ENCODE results near the gene UACA. TPM values are rescaled to one million over a fixed set of nuclear protein-coding genes. Genes with fewer than 3 reads are reported as not detected.

UACA gene
- total RNA-seq, 1 donor from 2014 or later: 39.9 TPM

- intact Hi-C loops (cut with DNase I): no loop called here
- Histone ChIP-seq H3K27me3 (no peaks in the 10 kb centered on the region), H3K4me1 (no peaks in the 10 kb centered on the region), H3K27ac (no peak overlapping the region), H3K36me3 (no peaks in the 10 kb centered on the region), H3K9me3 (no peaks in the 10 kb centered on the region), H3K4me3 (no peak overlapping the region)
- ATAC-seq (no peak), DNase-seq (no peak)
- no peak for TF ChIP-seq CTCF (IDR thresholded peaks at IDR 0.05)
Measured at GRCh38 chr15:70778258-70779076, 15.1 kb upstream of the UACA start.

GRCh38 chr15:70777170-70777926, 14.0 kb upstream of the UACA start:
- DNase-seq: no peak
- Histone ChIP-seq H3K4me3 (no peak overlapping the region), H3K9me3 (no peaks in the 10 kb centered on the region), H3K27me3 (no peaks in the 10 kb centered on the region), H3K36me3 (no peaks in the 10 kb centered on the region), H3K27ac (no peak overlapping the region), H3K4me1 (no peaks in the 10 kb centered on the region)
- peak; percentile 57 for ATAC-seq
- intact Hi-C loops (cut with DNase I): no loop called here
- no peak for TF ChIP-seq CTCF (IDR thresholded peaks at IDR 0.05)

DNA sequence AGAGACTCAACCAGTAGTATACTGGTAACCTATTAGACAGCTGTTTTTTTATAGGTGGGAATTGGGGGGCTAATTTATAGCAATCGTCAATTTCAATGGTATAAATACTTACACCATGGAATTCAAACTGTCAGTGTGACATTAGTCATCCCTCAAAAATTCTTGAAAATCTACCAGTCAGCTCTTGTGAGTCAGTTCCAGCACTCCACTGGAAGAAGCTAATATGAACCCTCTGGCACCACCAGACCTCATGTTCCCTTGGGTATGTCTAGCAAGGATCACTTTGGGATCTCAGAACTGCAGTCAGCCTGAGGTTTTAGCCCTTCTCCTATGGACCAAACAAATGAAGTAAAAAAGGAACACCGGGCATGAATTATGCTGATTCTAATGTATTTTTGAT, 11.8 kb upstream of the UACA start:
- DNase-seq (no peak), ATAC-seq (no peak)
- no peaks in the 10 kb centered on the region for H3K36me3 ChIP-seq
- H3K9me3 ChIP-seq: no peaks in the 10 kb centered on the region
- no peak overlapping the region for H3K27ac ChIP-seq
- no peak overlapping the region for H3K4me3 ChIP-seq
- no peak for TF ChIP-seq CTCF (IDR thresholded peaks at IDR 0.05)
- H3K27me3 ChIP-seq: no peaks in the 10 kb centered on the region
- intact Hi-C loops (cut with DNase I): no loop called here
- H3K4me1 ChIP-seq: no peaks in the 10 kb centered on the region

DNA sequence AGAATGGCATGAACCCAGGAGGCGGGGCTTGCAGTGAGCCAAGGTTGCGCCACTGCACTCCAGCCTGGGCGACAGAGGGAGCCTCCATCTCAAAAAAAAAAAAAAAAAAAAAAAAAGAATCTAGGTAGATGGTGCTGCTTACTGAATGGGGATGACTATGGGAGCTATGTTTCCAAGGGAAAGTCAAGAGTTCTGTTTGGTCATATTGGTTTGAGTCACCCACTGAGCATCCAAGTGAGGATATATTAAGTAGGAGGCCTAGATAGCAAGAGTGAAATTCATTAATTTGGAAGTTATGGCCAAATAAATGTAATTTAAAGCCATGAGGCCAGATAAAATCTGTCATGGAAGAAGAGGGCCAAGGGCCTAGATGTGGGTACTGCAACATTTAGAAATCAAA, 9.0 kb upstream of the UACA start:
- Histone ChIP-seq H3K4me1 (peaks cover 6% of the 10 kb centered on the region), H3K27me3 (peaks cover 4% of the 10 kb centered on the region), H3K9me3 (no peaks in the 10 kb centered on the region), H3K4me3 (no peak overlapping the region), H3K36me3 (no peaks in the 10 kb centered on the region), H3K27ac (no peak overlapping the region)
- no peak for ATAC-seq
- intact Hi-C loops (cut with DNase I): no loop called here
- TF ChIP-seq CTCF (IDR thresholded peaks at IDR 0.05): no peak
- DNase-seq: no peak

GRCh38 chr15:70770863-70771262, 7.5 kb upstream of the UACA start:
- peaks cover 4% of the 10 kb centered on the region for H3K27me3 ChIP-seq
- no peak overlapping the region for H3K4me3 ChIP-seq
- no peaks in the 10 kb centered on the region for H3K9me3 ChIP-seq
- H3K27ac ChIP-seq: no peak overlapping the region
- peaks cover 6% of the 10 kb centered on the region for H3K4me1 ChIP-seq
- intact Hi-C loops (cut with DNase I): no loop called here
- no peak for TF ChIP-seq CTCF (IDR thresholded peaks at IDR 0.05)
- ATAC-seq (no peak), DNase-seq (no peak)
- no peaks in the 10 kb centered on the region for H3K36me3 ChIP-seq

Data from upper lobe of right lung (tissue), 1 donor.